Measurements from ENCODE around the gene SCN2B. TPM values are rescaled to one million over a fixed set of nuclear protein-coding genes. Genes with fewer than 3 reads are reported as not detected.

Gene SCN2B
- total RNA-seq, 3 donors from 2014 or later: 0.23 to 3.7 (median 0.34) TPM

- ATAC-seq (no peak), DNase-seq (no peak)
- Histone ChIP-seq H3K36me3 (ENCODE audit: low read depth) (no peaks in the 10 kb centered on the region), H3K4me3 (no peak overlapping the region), H3K4me1 (ENCODE audit: low read depth) (peaks cover 31% of the 10 kb centered on the region), H3K9me3 (no peaks in the 10 kb centered on the region)
- TF ChIP-seq CTCF (IDR thresholded peaks at IDR 0.05): no peak
- intact Hi-C loops (cut with DNase I, micrococcal nuclease): loop anchor here (5.0 to 10.0 kb wide), 2 partner anchors 60 to 83 kb away; partner anchors contain the start of gene MPZL2 (in 1 of the 2)
Measured at GRCh38 chr11:118201966-118202365, 25.5 kb upstream of the SCN2B start.

- Histone ChIP-seq H3K9me3 (no peaks in the 10 kb centered on the region), H3K4me3 (no peak overlapping the region), H3K4me1 (ENCODE audit: low read depth) (peaks cover 26% of the 10 kb centered on the region), H3K36me3 (ENCODE audit: low read depth) (no peaks in the 10 kb centered on the region)
- intact Hi-C loops (cut with DNase I, micrococcal nuclease): loop anchor here (5.0 to 10.0 kb wide), 2 partner anchors 61 to 84 kb away; partner anchors contain the start of gene MPZL2 (in 1 of the 2)
- DNase-seq (no peak), ATAC-seq (no peak)
- TF ChIP-seq CTCF (IDR thresholded peaks at IDR 0.05): no peak
Measured at GRCh38 chr11:118200901-118201680, 24.7 kb upstream of the SCN2B start.

- intact Hi-C loops (cut with DNase I, micrococcal nuclease): loop anchor here (5.0 to 10.0 kb wide), 2 partner anchors 62 to 84 kb away; partner anchors contain the start of gene MPZL2 (in 1 of the 2)
- no peak for ATAC-seq
- Histone ChIP-seq H3K4me3 (no peak overlapping the region), H3K36me3 (ENCODE audit: low read depth) (no peaks in the 10 kb centered on the region), H3K4me1 (ENCODE audit: low read depth) (peaks cover 26% of the 10 kb centered on the region), H3K9me3 (no peaks in the 10 kb centered on the region)
- no peak for TF ChIP-seq CTCF (IDR thresholded peaks at IDR 0.05)
- DNase-seq: no peak
Measured at GRCh38 chr11:118200497-118200896, 24.1 kb upstream of the SCN2B start.

GRCh38 chr11:118199135-118199534, 22.7 kb upstream of the SCN2B start:
- H3K36me3 ChIP-seq (ENCODE audit: low read depth): no peaks in the 10 kb centered on the region
- intact Hi-C loops (cut with DNase I, micrococcal nuclease): loop anchor here (5.0 to 10.0 kb wide), 3 partner anchors 93 to 156 kb away; partner anchors contain the start of gene UBE4A (in 1 of the 2)
- TF ChIP-seq CTCF (IDR thresholded peaks at IDR 0.05): no peak
- DNase-seq (no peak), ATAC-seq (no peak)
- H3K4me3 ChIP-seq: no peak overlapping the region
- no peaks in the 10 kb centered on the region for H3K9me3 ChIP-seq
- peaks cover 30% of the 10 kb centered on the region for H3K4me1 ChIP-seq (ENCODE audit: low read depth)

GRCh38 chr11:118198370-118198769, 21.9 kb upstream of the SCN2B start:
- no peaks in the 10 kb centered on the region for H3K9me3 ChIP-seq
- peak; percentile 45 for ATAC-seq
- peak; percentile 86 to 93 (median 87) for DNase-seq
- peaks cover 27% of the 10 kb centered on the region for H3K4me1 ChIP-seq (ENCODE audit: low read depth)
- no peaks in the 10 kb centered on the region for H3K36me3 ChIP-seq (ENCODE audit: low read depth)
- H3K4me3 ChIP-seq: no peak overlapping the region
- intact Hi-C loops (cut with DNase I, micrococcal nuclease): loop anchor here (5.0 to 10.0 kb wide), 3 partner anchors 94 to 156 kb away; partner anchors contain the start of gene UBE4A (in 1 of the 2)
- TF ChIP-seq CTCF (IDR thresholded peaks at IDR 0.05): peak; percentile 84

Data from mucosa of descending colon (tissue), 3 donors.